HG02840 (cell line): ENCODE results near the gene ZNF446.
A peak's percentile ranks its signal among the peaks of the same experiment; 100 is the strongest.
"Not testable (repeated sequence)": the region's sequence is repeated elsewhere in the genome, so short reads cannot be mapped to it uniquely, and the experiment has no call there.

Source experiments
- ATAC-seq: cut with Tn5 transposase; IDR thresholded peaks from one replicate; pipeline ENCODE4 v1.9.1; 2021; ENCODE audit warnings: mild to moderate bottlenecking, moderate library complexity, moderate number of reproducible peaks; ENCODE audit not compliant: unreplicated experiment, low FRiP score

Gene ZNF446

GRCh38 chr19:58475714-58476497 is at the start of gene ZNF446:
Gene ZNF446, plus strand, starts transcription at chr19:58476352. Its CDS starts 867 bp downstream, at chr19:58477219.
- ATAC-seq, result peak; percentile 87

- no peak for ATAC-seq
Observed at GRCh38 chr19:58428617-58429016, 47.5 kb upstream of the ZNF446 start.

GRCh38 chr19:58429745-58430144 is 46.4 kb upstream of the ZNF446 start:
- no peak for ATAC-seq

- no peak for ATAC-seq
Observed at GRCh38 chr19:58434217-58434616, 41.9 kb upstream of the ZNF446 start.

GRCh38 chr19:58439576-58440554 is 36.3 kb upstream of the ZNF446 start, which contains the start of gene ZNF132:
Gene ZNF132, minus strand, starts transcription at chr19:58440153. Its CDS starts 332 bp downstream, at chr19:58439821.
- peak; percentile 97 for ATAC-seq

- no peak for ATAC-seq
Observed at GRCh38 chr19:58440556-58440955, 35.6 kb upstream of the ZNF446 start.

GRCh38 chr19:58442986-58443385 is 33.2 kb upstream of the ZNF446 start:
- not testable (repeated sequence) for ATAC-seq

GRCh38 chr19:58448860-58449259 is 27.3 kb upstream of the ZNF446 start:
- ATAC-seq, result not testable (repeated sequence)

GRCh38 chr19:58449980-58450379 is 26.2 kb upstream of the ZNF446 start:
- not testable (repeated sequence) for ATAC-seq

GRCh38 chr19:58450856-58451357 is 25.2 kb upstream of the ZNF446 start:
- ATAC-seq, result peak; percentile 16

- peak; percentile 98 for ATAC-seq
Observed at GRCh38 chr19:58451358-58452101, 24.6 kb upstream of the ZNF446 start, which contains the start of gene ZNF324B. Gene ZNF324B, plus strand, starts transcription at chr19:58451622. Its CDS starts 2,080 bp downstream, at chr19:58453702.

- no peak for ATAC-seq
Observed at GRCh38 chr19:58453743-58454142, 22.4 kb upstream of the ZNF446 start.

- no peak for ATAC-seq
Observed at GRCh38 chr19:58455306-58455705, 20.8 kb upstream of the ZNF446 start.

GRCh38 chr19:58456111-58456510 is 20.0 kb upstream of the ZNF446 start:
- ATAC-seq, result no peak

- no peak for ATAC-seq
Observed at GRCh38 chr19:58460039-58460438, 16.1 kb upstream of the ZNF446 start.

- no peak for ATAC-seq
Observed at GRCh38 chr19:58466089-58466759, 9.9 kb upstream of the ZNF446 start.

GRCh38 chr19:58466760-58467589 is 9.2 kb upstream of the ZNF446 start, which contains the start of gene ZNF324:
Gene ZNF324, plus strand, starts transcription at chr19:58467080. Its CDS starts 2,106 bp downstream, at chr19:58469186.
- ATAC-seq, result peak; percentile 89

- ATAC-seq, result no peak
Observed at GRCh38 chr19:58468216-58468839, 7.8 kb upstream of the ZNF446 start.
